Measurements from ENCODE around the gene POU2F2.

- TF ChIP-seq POLR2AphosphoS5 (IDR thresholded peaks at IDR 0.05; ENCODE audit: low read depth, low read length) (no peak), POLR2A (IDR thresholded peaks at IDR 0.05; ENCODE audit: borderline replicate concordance, extremely low read depth, insufficient read depth, insufficient read length) (no peak), CTCF (IDR thresholded peaks at IDR 0.05 in 2 of 3, conservative IDR thresholded peaks at IDR 0.05 in 1 of 3; ENCODE audit: borderline replicate concordance in 1 of 3, insufficient read depth in 1 of 3, low read depth in 2 of 3, low read length in 2 of 3) (no peak)
Observed at GRCh38 chr19:42149447-42150202, 17.4 kb upstream of the POU2F2 start.
